Measurements from ENCODE around the gene MEG3. TPM values are rescaled to one million over a fixed set of nuclear protein-coding genes. Genes with fewer than 3 reads are reported as not detected.

Gene MEG3
- total RNA-seq, 1 experiment from 2014 or later = not detected

- H3K4me1 Mint-ChIP-seq (ENCODE audit: insufficient read depth, unreplicated experiment) = no peaks in the 10 kb centered on the region
- no peaks in the 10 kb centered on the region for H3K9me3 Mint-ChIP-seq (ENCODE audit: unreplicated experiment)
- H3K27ac Mint-ChIP-seq (ENCODE audit: low read depth, unreplicated experiment) = no peak overlapping the region
- no peak for TF ChIP-seq CTCF (IDR thresholded peaks at IDR 0.05; ENCODE audit: unreplicated experiment)
- no TSS peak for BruUV-seq (replicated peaks)
- H3K4me3 Mint-ChIP-seq (ENCODE audit: unreplicated experiment) = no peak overlapping the region
- ChIA-PET CTCF (no interaction called here), POLR2A (no interaction called here)
- intact Hi-C loops (cut with micrococcal nuclease) = no loop called here
- no peak for DNase-seq (ENCODE audit: unreplicated experiment)
- no peaks in the 10 kb centered on the region for H3K36me3 Mint-ChIP-seq (ENCODE audit: insufficient read depth, unreplicated experiment)
- H3K27me3 Mint-ChIP-seq (ENCODE audit: insufficient read depth, unreplicated experiment) = peaks cover 7% of the 10 kb centered on the region
Measured at GRCh38 chr14:100806386-100806785, 19.5 kb upstream of the MEG3 start.

- ChIA-PET POLR2A (no interaction called here), CTCF (no interaction called here)
- no peaks in the 10 kb centered on the region for H3K9me3 Mint-ChIP-seq (ENCODE audit: unreplicated experiment)
- intact Hi-C loops (cut with micrococcal nuclease) = no loop called here
- H3K27me3 Mint-ChIP-seq (ENCODE audit: insufficient read depth, unreplicated experiment) = no peaks in the 10 kb centered on the region
- H3K4me1 Mint-ChIP-seq (ENCODE audit: insufficient read depth, unreplicated experiment) = no peaks in the 10 kb centered on the region
- BruUV-seq (replicated peaks) = no TSS peak
- no peaks in the 10 kb centered on the region for H3K36me3 Mint-ChIP-seq (ENCODE audit: insufficient read depth, unreplicated experiment)
- no peak for DNase-seq (ENCODE audit: unreplicated experiment)
- H3K27ac Mint-ChIP-seq (ENCODE audit: low read depth, unreplicated experiment) = no peak overlapping the region
- H3K4me3 Mint-ChIP-seq (ENCODE audit: unreplicated experiment) = no peak overlapping the region
- no peak for TF ChIP-seq CTCF (IDR thresholded peaks at IDR 0.05; ENCODE audit: unreplicated experiment)
Measured at GRCh38 chr14:100807496-100807895, 18.4 kb upstream of the MEG3 start.

GRCh38 chr14:100807979-100808734 lies 17.8 kb upstream of the MEG3 start:
- H3K36me3 Mint-ChIP-seq (ENCODE audit: insufficient read depth, unreplicated experiment) = no peaks in the 10 kb centered on the region
- no peaks in the 10 kb centered on the region for H3K4me1 Mint-ChIP-seq (ENCODE audit: insufficient read depth, unreplicated experiment)
- no peaks in the 10 kb centered on the region for H3K27me3 Mint-ChIP-seq (ENCODE audit: insufficient read depth, unreplicated experiment)
- no peak for TF ChIP-seq CTCF (IDR thresholded peaks at IDR 0.05; ENCODE audit: unreplicated experiment)
- no peak overlapping the region for H3K4me3 Mint-ChIP-seq (ENCODE audit: unreplicated experiment)
- POLR2A ChIA-PET = interaction anchor here (0.7 kb wide), 1 partner anchor 15 kb away, joined by 3 read pairs; no protein-coding TSS in a partner anchor
- H3K27ac Mint-ChIP-seq (ENCODE audit: low read depth, unreplicated experiment) = no peak overlapping the region
- CTCF ChIA-PET = no interaction called here
- no peak for DNase-seq (ENCODE audit: unreplicated experiment)
- H3K9me3 Mint-ChIP-seq (ENCODE audit: unreplicated experiment) = no peaks in the 10 kb centered on the region
- intact Hi-C loops (cut with micrococcal nuclease) = no loop called here
- no TSS peak for BruUV-seq (replicated peaks)

- POLR2A ChIA-PET = no interaction called here
Measured at GRCh38 chr14:100810435-100810834, 15.5 kb upstream of the MEG3 start.

More at GRCh38 chr14:100810435-100810834, 15.5 kb upstream of the MEG3 start:
- H3K27me3 Mint-ChIP-seq (ENCODE audit: insufficient read depth, unreplicated experiment) = no peaks in the 10 kb centered on the region
- H3K4me1 Mint-ChIP-seq (ENCODE audit: insufficient read depth, unreplicated experiment) = no peaks in the 10 kb centered on the region
- H3K9me3 Mint-ChIP-seq (ENCODE audit: unreplicated experiment) = no peaks in the 10 kb centered on the region
- no peak overlapping the region for H3K27ac Mint-ChIP-seq (ENCODE audit: low read depth, unreplicated experiment)
- TF ChIP-seq CTCF (IDR thresholded peaks at IDR 0.05; ENCODE audit: unreplicated experiment) = no peak
- no peaks in the 10 kb centered on the region for H3K36me3 Mint-ChIP-seq (ENCODE audit: insufficient read depth, unreplicated experiment)
- no TSS peak for BruUV-seq (replicated peaks)
- intact Hi-C loops (cut with micrococcal nuclease) = no loop called here
- CTCF ChIA-PET = interaction anchor here (1.1 kb wide), 1 partner anchor 165 kb away, joined by 3 read pairs; no protein-coding TSS in a partner anchor
- no peak for DNase-seq (ENCODE audit: unreplicated experiment)
- H3K4me3 Mint-ChIP-seq (ENCODE audit: unreplicated experiment) = no peak overlapping the region
